Activated naive CD4-positive, alpha-beta T cell treated with anti-CD3 and anti-CD28 coated beads, Interleukin-2, amount 50 U/mL, for 24 hours (primary cell): ENCODE results near the gene CDH18.

Experiments used
- H3K27ac Mint-ChIP-seq: one replicate; pipeline ENCODE4 v1.8.0; 2021; ENCODE audit warnings: mild to moderate bottlenecking, mixed read lengths
- H3K27me3 Mint-ChIP-seq: one replicate; pipeline ENCODE4 v1.8.0; 2021; ENCODE audit warnings: mixed read lengths
- H3K36me3 Mint-ChIP-seq: one replicate; pipeline ENCODE4 v1.8.0; 2021; ENCODE audit warnings: mixed read lengths
- H3K4me1 Mint-ChIP-seq: one replicate; pipeline ENCODE4 v1.8.0; 2021; ENCODE audit warnings: mixed read lengths
- H3K4me3 Mint-ChIP-seq: one replicate; pipeline ENCODE4 v1.8.0; 2021; ENCODE audit warnings: mild to moderate bottlenecking, mixed read lengths
- H3K9me3 Mint-ChIP-seq: one replicate; pipeline ENCODE4 v1.8.0; 2021; ENCODE audit warnings: mixed read lengths

The CDH18 gene

GRCh38 chr5:19902316-19902934, 85.6 kb downstream of the CDH18 start:
- no peaks in the 10 kb centered on the region for H3K27me3 Mint-ChIP-seq
- H3K4me3 Mint-ChIP-seq, result no peak overlapping the region
- H3K36me3 Mint-ChIP-seq, result no peaks in the 10 kb centered on the region
- no peaks in the 10 kb centered on the region for H3K4me1 Mint-ChIP-seq
- H3K27ac Mint-ChIP-seq, result no peak overlapping the region
- H3K9me3 Mint-ChIP-seq, result no peaks in the 10 kb centered on the region

GRCh38 chr5:19900269-19900668, 87.7 kb downstream of the CDH18 start:
- no peaks in the 10 kb centered on the region for H3K9me3 Mint-ChIP-seq
- H3K27me3 Mint-ChIP-seq, result no peaks in the 10 kb centered on the region
- no peaks in the 10 kb centered on the region for H3K4me1 Mint-ChIP-seq
- no peak overlapping the region for H3K27ac Mint-ChIP-seq
- no peaks in the 10 kb centered on the region for H3K36me3 Mint-ChIP-seq
- no peak overlapping the region for H3K4me3 Mint-ChIP-seq

- H3K9me3 Mint-ChIP-seq, result peaks cover 6% of the 10 kb centered on the region
- no peaks in the 10 kb centered on the region for H3K4me1 Mint-ChIP-seq
- H3K27me3 Mint-ChIP-seq, result no peaks in the 10 kb centered on the region
- no peak overlapping the region for H3K4me3 Mint-ChIP-seq
- no peak overlapping the region for H3K27ac Mint-ChIP-seq
- H3K36me3 Mint-ChIP-seq, result no peaks in the 10 kb centered on the region
These were observed 96.3 kb downstream of the CDH18 start for GRCh38 chr5:19891658-19892057.

GRCh38 chr5:19886123-19886917, 101.7 kb downstream of the CDH18 start:
- peaks cover 6% of the 10 kb centered on the region for H3K9me3 Mint-ChIP-seq
- no peaks in the 10 kb centered on the region for H3K4me1 Mint-ChIP-seq

GRCh38 chr5:19885040-19885824, 102.8 kb downstream of the CDH18 start:
- no peak overlapping the region for H3K4me3 Mint-ChIP-seq
- peaks cover 6% of the 10 kb centered on the region for H3K9me3 Mint-ChIP-seq
- no peak overlapping the region for H3K27ac Mint-ChIP-seq
- no peaks in the 10 kb centered on the region for H3K4me1 Mint-ChIP-seq
- H3K36me3 Mint-ChIP-seq, result no peaks in the 10 kb centered on the region
- H3K27me3 Mint-ChIP-seq, result no peaks in the 10 kb centered on the region

More at GRCh38 chr5:19886123-19886917, 101.7 kb downstream of the CDH18 start:
- Mint-ChIP-seq H3K27ac (no peak overlapping the region), H3K4me3 (no peak overlapping the region), H3K27me3 (no peaks in the 10 kb centered on the region), H3K36me3 (no peaks in the 10 kb centered on the region)

- no peaks in the 10 kb centered on the region for H3K36me3 Mint-ChIP-seq
- no peaks in the 10 kb centered on the region for H3K4me1 Mint-ChIP-seq
- H3K4me3 Mint-ChIP-seq, result no peak overlapping the region
- H3K27ac Mint-ChIP-seq, result no peak overlapping the region
- no peaks in the 10 kb centered on the region for H3K27me3 Mint-ChIP-seq
- no peaks in the 10 kb centered on the region for H3K9me3 Mint-ChIP-seq
These were observed 107.1 kb downstream of the CDH18 start for GRCh38 chr5:19880859-19881436.

- H3K4me1 Mint-ChIP-seq, result no peaks in the 10 kb centered on the region
- no peak overlapping the region for H3K4me3 Mint-ChIP-seq
- no peak overlapping the region for H3K27ac Mint-ChIP-seq
- no peaks in the 10 kb centered on the region for H3K27me3 Mint-ChIP-seq
- no peaks in the 10 kb centered on the region for H3K9me3 Mint-ChIP-seq
- no peaks in the 10 kb centered on the region for H3K36me3 Mint-ChIP-seq
These were observed 107.5 kb downstream of the CDH18 start for GRCh38 chr5:19880458-19880857.

GRCh38 chr5:19874811-19875210, 113.2 kb downstream of the CDH18 start:
- Mint-ChIP-seq H3K36me3 (no peaks in the 10 kb centered on the region), H3K27me3 (no peaks in the 10 kb centered on the region), H3K9me3 (peaks cover 9% of the 10 kb centered on the region), H3K27ac (no peak overlapping the region), H3K4me3 (no peak overlapping the region), H3K4me1 (no peaks in the 10 kb centered on the region)

- no peaks in the 10 kb centered on the region for H3K4me1 Mint-ChIP-seq
- no peak overlapping the region for H3K4me3 Mint-ChIP-seq
- no peaks in the 10 kb centered on the region for H3K27me3 Mint-ChIP-seq
- H3K36me3 Mint-ChIP-seq, result no peaks in the 10 kb centered on the region
- no peak overlapping the region for H3K27ac Mint-ChIP-seq
- H3K9me3 Mint-ChIP-seq, result peaks cover 11% of the 10 kb centered on the region
These were observed 121.9 kb downstream of the CDH18 start for GRCh38 chr5:19866090-19866450.

- Mint-ChIP-seq H3K4me3 (no peak overlapping the region), H3K27ac (no peak overlapping the region)
These were observed 122.5 kb downstream of the CDH18 start for GRCh38 chr5:19865336-19866089.

GRCh38 chr5:19862711-19863110, 125.3 kb downstream of the CDH18 start:
- H3K4me1 Mint-ChIP-seq, result no peaks in the 10 kb centered on the region
- H3K9me3 Mint-ChIP-seq, result peaks cover 6% of the 10 kb centered on the region
- no peaks in the 10 kb centered on the region for H3K27me3 Mint-ChIP-seq

More at GRCh38 chr5:19865336-19866089, 122.5 kb downstream of the CDH18 start:
- Mint-ChIP-seq H3K27me3 (no peaks in the 10 kb centered on the region), H3K4me1 (no peaks in the 10 kb centered on the region), H3K36me3 (no peaks in the 10 kb centered on the region), H3K9me3 (peaks cover 11% of the 10 kb centered on the region)

GRCh38 chr5:19859020-19859419, 129.0 kb downstream of the CDH18 start:
- H3K9me3 Mint-ChIP-seq, result peaks cover 6% of the 10 kb centered on the region
- H3K4me1 Mint-ChIP-seq, result no peaks in the 10 kb centered on the region
- H3K27me3 Mint-ChIP-seq, result no peaks in the 10 kb centered on the region
- H3K36me3 Mint-ChIP-seq, result no peaks in the 10 kb centered on the region
- H3K27ac Mint-ChIP-seq, result no peak overlapping the region
- H3K4me3 Mint-ChIP-seq, result no peak overlapping the region

More at GRCh38 chr5:19862711-19863110, 125.3 kb downstream of the CDH18 start:
- Mint-ChIP-seq H3K27ac (no peak overlapping the region), H3K36me3 (no peaks in the 10 kb centered on the region), H3K4me3 (no peak overlapping the region)

GRCh38 chr5:19855931-19856330, 132.1 kb downstream of the CDH18 start:
- no peaks in the 10 kb centered on the region for H3K9me3 Mint-ChIP-seq
- H3K4me3 Mint-ChIP-seq, result no peak overlapping the region

GRCh38 chr5:19855453-19855852, 132.5 kb downstream of the CDH18 start:
- no peaks in the 10 kb centered on the region for H3K36me3 Mint-ChIP-seq
- H3K4me1 Mint-ChIP-seq, result no peaks in the 10 kb centered on the region
- H3K9me3 Mint-ChIP-seq, result no peaks in the 10 kb centered on the region
- no peak overlapping the region for H3K4me3 Mint-ChIP-seq
- H3K27ac Mint-ChIP-seq, result no peak overlapping the region
- H3K27me3 Mint-ChIP-seq, result no peaks in the 10 kb centered on the region

More at GRCh38 chr5:19855931-19856330, 132.1 kb downstream of the CDH18 start:
- no peaks in the 10 kb centered on the region for H3K27me3 Mint-ChIP-seq
- no peaks in the 10 kb centered on the region for H3K36me3 Mint-ChIP-seq
- H3K4me1 Mint-ChIP-seq, result no peaks in the 10 kb centered on the region
- no peak overlapping the region for H3K27ac Mint-ChIP-seq

- H3K9me3 Mint-ChIP-seq, result no peaks in the 10 kb centered on the region
- no peak overlapping the region for H3K27ac Mint-ChIP-seq
- H3K4me3 Mint-ChIP-seq, result no peak overlapping the region
- H3K4me1 Mint-ChIP-seq, result no peaks in the 10 kb centered on the region
- H3K27me3 Mint-ChIP-seq, result no peaks in the 10 kb centered on the region
- no peaks in the 10 kb centered on the region for H3K36me3 Mint-ChIP-seq
These were observed 133.0 kb downstream of the CDH18 start for GRCh38 chr5:19855031-19855430.
